ES-I3 (cell line): ENCODE results near the gene SSTR5.
A peak's percentile ranks its signal among the peaks of the same experiment; 100 is the strongest.
"Not testable (repeated sequence)": the region's sequence is repeated elsewhere in the genome, so short reads cannot be mapped to it uniquely, and the experiment has no call there.

Experiments
- H3K36me3 ChIP-seq: 2 replicates; pipeline ENCODE4 v1.6.1; 2013; ENCODE audit warnings: mild to moderate bottlenecking, low read length, control low read depth, moderate library complexity; ENCODE audit not compliant: insufficient read depth
- H3K4me1 ChIP-seq: 2 replicates; pipeline ENCODE4 v1.6.1; 2013; ENCODE audit warnings: mild to moderate bottlenecking, control low read depth, low read length; ENCODE audit not compliant: insufficient read depth
- H3K9ac ChIP-seq: 2 replicates; pipeline ENCODE4 v1.6.1; 2013; ENCODE audit warnings: low read depth, mild to moderate bottlenecking, low read length, moderate library complexity
- H3K9me3 ChIP-seq: 2 replicates; pipeline ENCODE4 v1.6.1; 2013; ENCODE audit warnings: mild to moderate bottlenecking, low read length, moderate library complexity; ENCODE audit not compliant: control insufficient read depth, insufficient read depth

The SSTR5 gene

GRCh38 chr16:1072526-1073261, at the start of gene SSTR5:
Gene SSTR5, plus strand, starts transcription at chr16:1072747. Its CDS starts 6,122 bp downstream, at chr16:1078869.
- Histone ChIP-seq H3K4me1 (peaks cover 7% of the 10 kb centered on the region; the same call in 1 of the 2 replicates), H3K36me3 (no peaks in the 10 kb centered on the region), H3K9me3 (no peaks in the 10 kb centered on the region), H3K9ac (peak within 1 kb of the TSS; percentile 38; the same call in 1 of the 2 replicates)

- Histone ChIP-seq H3K9me3 (no peaks in the 10 kb centered on the region), H3K4me1 (no peaks in the 10 kb centered on the region), H3K9ac (no peak overlapping the region), H3K36me3 (no peaks in the 10 kb centered on the region)
Measured at GRCh38 chr16:1024138-1024537, 48.4 kb upstream of the SSTR5 start.

GRCh38 chr16:1025183-1025809, 47.3 kb upstream of the SSTR5 start:
- not testable (repeated sequence) for H3K9me3 ChIP-seq, H3K4me1 ChIP-seq, H3K9ac ChIP-seq, H3K36me3 ChIP-seq

- H3K9me3 ChIP-seq = no peaks in the 10 kb centered on the region
- H3K36me3 ChIP-seq = no peaks in the 10 kb centered on the region
- H3K4me1 ChIP-seq = no peaks in the 10 kb centered on the region
- H3K9ac ChIP-seq = no peak overlapping the region
Measured at GRCh38 chr16:1026057-1026783, 46.3 kb upstream of the SSTR5 start.

DNA sequence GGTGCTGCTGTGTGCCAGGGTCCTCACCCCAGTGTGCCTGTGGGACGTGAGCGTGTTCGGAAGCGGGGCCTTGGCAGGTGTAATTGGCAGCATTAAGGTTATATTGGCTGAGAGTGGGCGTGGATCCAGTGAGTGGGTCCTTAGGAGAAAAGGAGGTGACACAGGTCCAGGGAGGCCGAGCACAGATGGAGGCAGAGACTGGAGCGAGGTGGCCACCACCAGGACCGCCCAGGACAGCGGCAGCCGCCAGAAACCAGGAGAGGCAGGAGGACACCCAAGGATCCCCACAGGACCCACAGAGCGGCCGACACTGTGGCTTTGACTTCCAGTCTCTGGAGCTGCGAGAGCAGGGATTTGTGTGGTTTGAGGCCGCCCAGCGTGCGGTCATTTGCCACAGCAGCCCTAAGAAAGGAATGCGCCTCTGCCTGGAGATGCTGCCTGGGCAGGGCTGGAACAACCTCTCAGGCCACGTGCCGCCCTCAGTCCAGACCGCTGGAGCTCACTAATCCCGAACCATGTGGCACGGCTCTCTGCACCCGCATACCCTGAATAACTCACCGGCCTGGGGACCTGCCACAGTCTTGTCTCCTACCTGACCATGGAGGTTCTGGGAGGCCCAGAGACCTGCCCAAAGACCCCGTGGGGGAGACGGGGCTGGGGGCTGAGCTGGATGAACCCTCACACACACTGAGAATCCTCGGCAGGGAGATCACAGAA, 45.6 kb upstream of the SSTR5 start:
- Histone ChIP-seq H3K36me3 (no peaks in the 10 kb centered on the region), H3K4me1 (no peaks in the 10 kb centered on the region), H3K9me3 (no peaks in the 10 kb centered on the region), H3K9ac (no peak overlapping the region)

- Histone ChIP-seq H3K36me3 (no peaks in the 10 kb centered on the region), H3K9ac (no peak overlapping the region), H3K4me1 (no peaks in the 10 kb centered on the region), H3K9me3 (no peaks in the 10 kb centered on the region)
Measured at GRCh38 chr16:1027501-1027815, 45.1 kb upstream of the SSTR5 start.

GRCh38 chr16:1028056-1028455, 44.5 kb upstream of the SSTR5 start:
- H3K9ac ChIP-seq = no peak overlapping the region
- H3K36me3 ChIP-seq = no peaks in the 10 kb centered on the region
- H3K9me3 ChIP-seq = no peaks in the 10 kb centered on the region
- H3K4me1 ChIP-seq = no peaks in the 10 kb centered on the region

DNA sequence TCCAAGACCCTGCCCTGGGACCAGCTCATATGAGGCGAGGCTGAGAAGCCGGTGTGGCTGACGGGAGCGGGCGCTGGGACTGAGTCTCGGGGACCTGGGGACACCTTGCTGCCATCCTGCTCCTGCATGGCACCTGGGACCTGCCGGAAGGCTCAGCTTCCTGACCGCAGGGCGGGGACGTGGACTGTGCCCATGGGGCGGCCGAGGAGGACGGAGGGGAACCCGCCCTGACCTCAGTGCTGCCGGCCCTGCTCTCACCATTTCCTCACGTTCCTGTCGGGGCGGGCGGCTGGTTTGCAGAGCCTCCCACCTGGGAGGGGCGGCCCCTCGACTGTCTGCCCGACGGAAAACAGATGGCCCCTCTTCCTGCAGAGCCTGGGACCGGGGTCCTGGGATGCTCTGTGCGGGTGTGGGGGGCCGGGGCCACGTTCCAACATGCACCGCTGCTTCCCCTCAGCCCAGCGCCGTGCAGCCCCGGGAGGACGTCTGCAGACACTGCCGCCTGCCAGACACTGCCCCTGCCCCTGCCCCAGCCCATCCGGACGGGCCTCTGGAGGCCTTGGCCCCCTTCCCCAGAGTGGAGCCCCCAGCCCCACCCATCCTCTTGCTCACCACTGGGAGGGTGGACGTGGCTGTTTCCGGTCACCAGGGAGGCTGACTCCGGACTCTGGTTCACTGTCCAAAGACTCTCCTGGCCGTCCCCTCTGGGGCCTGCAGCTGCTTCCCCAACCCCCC, 43.9 kb upstream of the SSTR5 start:
- no peaks in the 10 kb centered on the region for H3K4me1 ChIP-seq
- no peaks in the 10 kb centered on the region for H3K9me3 ChIP-seq
- H3K9ac ChIP-seq = no peak overlapping the region
- H3K36me3 ChIP-seq = no peaks in the 10 kb centered on the region

GRCh38 chr16:1029259-1029545, 43.3 kb upstream of the SSTR5 start:
- no peak overlapping the region for H3K9ac ChIP-seq
- H3K4me1 ChIP-seq = no peaks in the 10 kb centered on the region
- no peaks in the 10 kb centered on the region for H3K36me3 ChIP-seq

GRCh38 chr16:1030473-1030901, 42.1 kb upstream of the SSTR5 start:
- H3K9ac ChIP-seq = no peak overlapping the region
- H3K36me3 ChIP-seq = no peaks in the 10 kb centered on the region

More at GRCh38 chr16:1029259-1029545, 43.3 kb upstream of the SSTR5 start:
- H3K9me3 ChIP-seq = no peaks in the 10 kb centered on the region

GRCh38 chr16:1031666-1032065, 40.9 kb upstream of the SSTR5 start:
- Histone ChIP-seq H3K4me1 (peaks cover under 1% of the 10 kb centered on the region; the same call in 1 of the 2 replicates), H3K9me3 (no peaks in the 10 kb centered on the region), H3K9ac (no peak overlapping the region), H3K36me3 (no peaks in the 10 kb centered on the region)

More at GRCh38 chr16:1030473-1030901, 42.1 kb upstream of the SSTR5 start:
- H3K9me3 ChIP-seq = no peaks in the 10 kb centered on the region
- no peaks in the 10 kb centered on the region for H3K4me1 ChIP-seq

DNA sequence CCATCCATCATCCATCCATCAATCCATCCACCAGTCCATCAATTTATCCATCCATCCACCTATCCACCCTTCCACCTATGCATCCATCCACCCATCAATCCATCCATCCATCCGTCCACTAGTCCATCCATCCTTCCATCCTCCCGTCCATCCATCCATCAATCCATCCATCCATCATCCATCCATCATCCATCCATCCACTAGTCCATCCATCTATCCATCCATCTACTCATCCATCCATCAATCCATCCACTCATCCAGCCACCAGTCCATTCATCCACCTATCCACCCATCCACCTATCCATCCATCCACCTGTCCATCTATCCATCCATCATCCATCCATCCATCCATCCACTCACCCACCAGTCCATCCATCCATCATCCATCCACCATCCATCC, 39.9 kb upstream of the SSTR5 start:
- Histone ChIP-seq H3K9me3 (no peaks in the 10 kb centered on the region), H3K36me3 (no peaks in the 10 kb centered on the region), H3K4me1 (peaks cover 6% of the 10 kb centered on the region; the same call in 1 of the 2 replicates)

DNA sequence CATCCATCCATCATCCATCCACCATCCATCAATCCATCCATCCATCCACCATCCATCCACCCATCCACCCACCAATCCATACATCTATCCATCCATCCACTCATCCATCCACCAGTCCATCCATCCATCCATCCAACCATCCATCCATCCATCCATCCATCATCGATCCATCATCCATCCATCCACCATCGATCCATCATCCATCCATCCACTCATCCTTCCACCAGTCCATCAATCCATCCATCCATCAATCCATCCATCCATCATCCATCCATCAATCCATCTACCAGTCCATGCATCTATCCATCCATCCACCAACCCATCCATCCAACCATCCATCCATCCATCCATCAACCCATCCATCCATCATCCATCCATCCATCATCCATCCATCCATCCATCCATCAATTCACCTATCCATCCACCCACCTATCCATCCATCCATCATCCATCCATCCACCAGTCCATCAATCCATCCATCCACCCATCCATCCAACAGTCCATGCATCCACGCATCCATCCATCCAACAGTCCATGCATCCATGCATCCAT, 39.3 kb upstream of the SSTR5 start:
- H3K9me3 ChIP-seq = no peaks in the 10 kb centered on the region
- no peak overlapping the region for H3K9ac ChIP-seq
- H3K4me1 ChIP-seq = peaks cover 7% of the 10 kb centered on the region; the same call in 1 of the 2 replicates

More for the DNA sequence above, 39.9 kb upstream of the SSTR5 start:
- no peak overlapping the region for H3K9ac ChIP-seq

More for the DNA sequence above, 39.3 kb upstream of the SSTR5 start:
- H3K36me3 ChIP-seq = no peaks in the 10 kb centered on the region
